Fibroblast of gingiva (primary cell): ENCODE measurements around the gene OR5AC2.

Source experiments
- DNase-seq: peaks from one replicate; pipeline ENCODE4 v3.0.0-alpha.2; 2011; ENCODE audit warnings: low read depth

Gene OR5AC2

DNA sequence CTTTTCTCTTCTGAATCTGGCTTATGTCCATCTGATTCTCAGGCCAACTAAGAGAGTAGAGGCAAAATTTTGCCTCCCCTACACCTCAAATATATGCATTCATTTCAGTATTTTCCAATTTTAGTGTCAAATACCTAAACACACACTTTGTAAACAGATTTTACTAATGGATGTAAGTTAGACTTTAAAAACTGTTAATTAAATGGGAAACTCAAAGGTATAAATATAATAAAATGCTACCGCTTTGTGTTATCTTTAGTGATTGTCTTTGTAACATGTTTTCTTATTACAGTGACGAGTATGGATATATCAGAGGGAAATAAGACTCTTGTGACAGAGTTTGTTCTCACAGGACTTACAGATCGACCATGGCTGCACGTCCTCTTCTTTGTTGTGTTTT lies at the start of gene OR5AC2:
TSS of gene OR5AC2 (plus strand) at position 301 of the 400 bp plus-strand sequence. CDS start at position 301, 0 bp downstream.
- no peak for DNase-seq

DNA sequence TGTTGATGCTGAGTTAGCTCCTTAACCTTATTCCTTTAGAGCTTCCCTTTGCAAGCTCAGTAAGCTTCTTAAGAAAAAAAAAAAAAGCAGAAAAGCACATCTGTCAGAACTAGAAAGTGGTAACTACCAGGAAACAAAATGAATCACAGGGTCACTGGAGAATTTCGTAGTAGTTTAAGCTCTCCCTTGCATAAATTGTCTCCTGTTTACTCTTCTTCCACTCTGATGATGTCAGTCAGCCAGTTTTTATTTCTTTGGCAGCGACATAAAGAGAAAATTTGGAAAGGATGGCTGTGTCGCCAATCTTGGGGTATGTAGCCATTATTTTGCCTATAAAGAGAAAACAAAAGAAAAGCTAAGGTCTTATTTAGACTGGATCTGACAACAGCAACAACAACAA lies 48.7 kb upstream of the OR5AC2 start:
- peak; percentile 3 for DNase-seq

DNA sequence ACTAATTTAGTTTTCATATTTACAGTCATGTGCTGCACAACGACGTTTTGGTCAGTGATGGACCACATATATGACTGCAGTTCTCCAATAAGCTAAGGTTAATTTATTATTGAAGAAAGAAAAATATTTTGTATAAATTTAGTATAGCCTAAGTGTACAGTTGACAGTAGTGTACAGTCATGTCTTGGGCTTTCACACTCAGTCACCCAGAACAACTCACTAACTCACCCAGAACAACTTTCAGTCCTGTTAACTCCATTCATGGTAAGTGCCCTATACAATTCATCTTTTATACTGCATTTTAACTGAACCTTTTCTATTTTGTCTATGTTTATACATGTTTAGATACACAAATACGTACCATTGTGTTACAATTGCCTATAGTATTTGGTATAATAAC lies 48.1 kb upstream of the OR5AC2 start:
- no peak for DNase-seq

GRCh38 chr3:98039322-98040024 lies 47.5 kb upstream of the OR5AC2 start:
- peak; percentile 77 for DNase-seq

GRCh38 chr3:98041350-98041749 lies 45.6 kb upstream of the OR5AC2 start:
- DNase-seq: no peak

- DNase-seq: no peak
Observed at GRCh38 chr3:98048586-98048985, 38.4 kb upstream of the OR5AC2 start.

DNA sequence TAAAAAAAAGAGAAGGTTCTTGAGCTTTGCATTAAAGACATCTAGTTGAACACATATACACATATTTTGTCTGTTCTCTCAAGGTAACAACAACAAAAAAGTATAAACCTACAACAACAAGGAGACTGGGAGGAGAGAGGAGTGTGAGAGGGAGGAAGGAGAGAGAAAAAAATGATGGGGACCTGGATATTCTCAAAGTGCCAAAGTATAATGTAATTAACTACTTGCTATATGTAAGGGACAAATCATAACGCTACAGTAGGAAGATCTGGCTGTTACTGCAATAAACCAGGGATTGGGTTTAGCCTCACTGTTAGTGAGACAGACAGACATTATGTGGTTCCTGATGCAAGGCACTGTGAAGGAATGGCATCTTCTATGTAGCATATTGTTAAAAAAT lies 37.7 kb upstream of the OR5AC2 start:
- DNase-seq: no peak

DNA sequence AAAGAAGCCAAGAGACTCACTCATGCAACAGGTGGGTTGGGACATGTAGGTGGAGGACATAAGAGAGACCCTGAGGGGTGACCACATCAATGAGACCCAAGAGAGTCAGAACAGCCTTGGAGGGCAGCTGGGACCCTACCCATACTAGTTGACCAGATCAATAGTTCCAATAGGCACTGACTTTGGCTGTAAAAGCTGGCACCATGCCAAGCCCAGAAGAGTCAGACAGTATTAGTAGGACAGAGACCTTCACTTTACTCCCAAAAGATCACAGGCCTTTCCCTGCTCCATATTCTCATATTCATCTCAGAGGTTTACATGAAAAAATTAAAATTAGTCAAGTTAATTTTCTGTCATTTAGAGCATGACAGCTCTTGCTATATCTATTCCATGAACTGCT lies 30.9 kb upstream of the OR5AC2 start:
- DNase-seq: no peak

GRCh38 chr3:98057631-98058030 lies 29.3 kb upstream of the OR5AC2 start:
- no peak for DNase-seq

- DNase-seq: no peak
Observed at GRCh38 chr3:98058244-98058960, 28.6 kb upstream of the OR5AC2 start.

DNA sequence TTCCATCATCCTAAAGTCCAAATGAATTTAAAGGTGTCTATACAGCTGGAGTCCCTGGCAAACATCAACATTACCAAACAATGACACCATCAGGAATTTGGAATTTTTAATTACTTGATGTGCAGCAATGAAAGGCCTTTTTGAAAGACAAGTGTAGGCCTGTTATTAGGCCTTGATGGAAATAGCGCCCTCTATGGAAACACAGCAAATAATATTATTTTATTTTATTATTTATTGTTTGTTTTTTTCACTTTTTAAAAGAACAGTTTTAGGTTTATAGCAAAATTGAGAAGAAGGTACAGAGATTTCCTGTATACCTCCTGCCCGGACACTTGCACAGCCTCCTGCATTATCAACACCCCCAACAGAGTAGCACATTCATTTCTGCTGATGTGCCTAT lies 18.1 kb upstream of the OR5AC2 start:
- no peak for DNase-seq

- no peak for DNase-seq
Observed at GRCh38 chr3:98070840-98071239, 16.1 kb upstream of the OR5AC2 start.

- no peak for DNase-seq
Observed at GRCh38 chr3:98073486-98073885, 13.5 kb upstream of the OR5AC2 start.

DNA sequence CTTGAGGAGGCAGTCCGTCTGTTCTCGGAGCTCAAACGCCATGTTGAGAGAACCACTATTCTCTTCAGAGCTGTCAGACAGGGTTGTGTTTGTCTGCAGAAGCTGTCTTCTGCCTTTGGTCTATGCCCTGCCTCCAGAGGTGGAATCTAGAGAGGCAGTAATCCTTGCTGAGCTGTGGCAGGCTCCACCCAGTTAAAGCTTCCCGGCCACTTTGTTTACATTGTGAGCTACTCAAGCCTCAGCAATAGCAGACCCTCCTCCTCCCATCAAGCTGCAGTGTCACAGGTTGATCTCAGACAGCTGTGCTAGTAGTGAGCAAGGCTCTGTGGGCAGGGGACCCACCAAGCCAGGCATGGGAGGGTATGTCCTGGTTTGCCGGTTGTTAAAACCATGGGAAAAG lies 8.9 kb downstream of the OR5AC2 start:
- no peak for DNase-seq

- DNase-seq: no peak
Observed at GRCh38 chr3:98099848-98100247, 12.9 kb downstream of the OR5AC2 start.

DNA sequence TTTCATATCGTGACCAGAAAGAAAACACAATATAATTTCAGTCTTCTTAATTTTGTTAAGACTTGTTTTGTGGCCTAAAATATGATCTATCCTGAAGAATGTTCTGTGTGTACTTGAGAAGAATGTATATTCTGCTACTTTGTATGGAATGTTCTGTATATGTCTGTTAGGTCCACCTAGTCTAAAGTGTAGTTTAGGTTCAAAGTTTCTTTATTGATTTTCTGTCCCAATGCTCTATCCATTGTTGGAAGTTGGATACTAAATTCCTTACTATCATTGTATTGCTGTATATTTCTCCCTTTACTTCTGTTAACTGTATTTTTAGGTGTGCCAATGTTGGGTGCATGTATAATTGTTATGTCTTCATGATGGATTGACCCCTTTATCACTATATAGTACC lies 21.2 kb downstream of the OR5AC2 start:
- DNase-seq: no peak

DNA sequence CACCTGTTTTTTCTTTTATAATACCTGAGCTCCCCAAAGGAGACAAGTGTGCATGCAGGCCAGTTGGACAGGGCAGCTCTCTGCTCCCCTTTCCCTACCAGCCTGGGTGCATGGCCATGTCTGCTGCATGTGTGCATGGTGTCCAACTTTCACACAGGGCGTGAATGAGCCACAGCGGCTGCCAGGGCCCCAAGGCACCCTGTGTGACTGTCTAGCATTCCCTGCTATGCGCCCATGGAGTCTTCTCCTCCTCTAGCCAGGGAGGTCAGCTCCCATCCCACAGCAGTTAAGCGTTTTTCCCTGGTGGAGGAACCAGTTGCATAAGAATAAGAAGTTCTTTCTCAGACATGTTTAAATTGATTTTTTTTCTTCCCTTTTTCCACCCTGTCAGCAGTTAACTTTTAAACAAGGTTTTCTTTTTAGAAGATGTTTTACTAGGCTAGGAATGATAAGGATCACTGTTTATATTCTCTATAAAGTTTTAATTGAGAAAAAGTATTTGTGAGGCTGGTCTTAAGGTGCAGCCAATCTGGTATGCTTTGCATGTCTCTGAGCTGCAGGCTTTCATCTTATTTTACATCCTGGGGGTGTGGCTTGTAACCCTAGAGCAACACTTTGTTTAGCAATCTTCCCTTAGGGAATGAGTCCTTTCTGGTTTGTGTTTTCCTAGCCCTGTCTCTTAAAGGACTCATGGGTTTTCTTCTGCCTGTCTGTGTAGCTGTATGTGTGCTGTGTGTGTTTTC lies 23.0 kb downstream of the OR5AC2 start:
- DNase-seq: no peak

GRCh38 chr3:98110550-98110908 lies 23.6 kb downstream of the OR5AC2 start:
- no peak for DNase-seq

GRCh38 chr3:98114264-98114663 lies 27.3 kb downstream of the OR5AC2 start:
- DNase-seq: no peak

GRCh38 chr3:98115717-98116116 lies 28.7 kb downstream of the OR5AC2 start:
- DNase-seq: no peak

DNA sequence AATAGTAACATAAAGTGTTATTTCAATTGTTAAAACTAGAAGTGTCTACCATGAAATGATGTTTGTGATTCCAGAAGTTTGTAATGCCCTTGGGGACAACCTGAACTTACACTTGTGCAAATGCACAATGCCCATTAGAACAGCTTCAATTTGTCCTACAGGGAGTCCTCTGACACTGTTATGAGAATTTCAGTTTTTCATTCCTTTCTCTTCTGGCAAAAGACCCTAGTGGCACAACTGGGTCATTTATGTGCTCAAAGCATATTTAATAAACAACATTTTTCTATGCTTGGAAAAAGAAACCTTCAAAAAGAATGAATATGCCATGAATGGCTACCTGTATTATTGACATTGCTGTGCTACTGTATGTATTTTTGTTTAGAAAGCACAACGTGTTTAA lies 43.4 kb downstream of the OR5AC2 start, which contains the start of gene OR5H1:
TSS of gene OR5H1 (plus strand) at position 301 of the 400 bp plus-strand sequence. CDS start 1,977 bp downstream, outside the sequence.
- DNase-seq: no peak

DNA sequence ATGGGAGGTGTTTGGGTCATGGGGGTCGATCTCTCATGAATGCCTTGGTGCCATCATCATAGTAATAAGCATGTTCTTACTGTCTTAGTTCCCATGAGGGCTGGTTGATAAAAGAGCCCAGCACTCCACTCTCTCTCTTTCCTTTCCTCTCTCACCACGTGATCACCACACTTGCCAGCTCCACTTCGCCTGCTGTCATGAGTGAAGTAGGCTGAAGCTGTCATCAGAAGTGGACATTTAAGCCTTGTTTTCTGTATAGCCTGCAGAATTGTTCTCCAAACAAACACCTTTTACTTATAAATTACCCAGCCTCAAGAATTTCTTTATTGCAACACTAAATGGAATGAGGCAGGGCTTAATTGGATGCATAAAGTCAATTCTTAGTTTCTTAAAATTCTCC lies 49.7 kb downstream of the OR5AC2 start:
- DNase-seq: no peak
